ENCODE measurements around the gene MAP7D3.
"Not testable (repeated sequence)": the region's sequence is repeated elsewhere in the genome, so short reads cannot be mapped to it uniquely, and the experiment has no call there.

MAP7D3 gene

DNA sequence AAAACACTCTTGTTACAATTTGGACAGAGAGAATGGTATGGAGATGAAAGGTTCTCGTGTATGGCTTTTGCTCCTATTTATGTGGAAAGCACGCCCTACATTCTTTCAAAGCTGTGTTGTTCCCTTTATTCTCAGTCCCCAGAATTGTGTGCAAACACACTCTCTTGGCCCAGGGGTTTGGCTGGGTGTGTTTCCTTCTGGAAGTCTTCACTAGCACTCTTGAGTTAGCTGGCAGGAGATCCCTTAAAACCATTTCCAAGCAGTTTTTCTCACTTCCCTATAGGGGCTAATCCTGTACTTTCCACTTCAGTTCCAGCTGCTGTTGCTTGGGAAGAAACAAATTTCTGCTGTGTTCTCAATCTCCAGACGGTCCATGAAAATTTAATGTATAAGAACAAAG, 68.8 kb downstream of the MAP7D3 start:
- no peak for DNase-seq (ENCODE audit: low read depth)

DNA sequence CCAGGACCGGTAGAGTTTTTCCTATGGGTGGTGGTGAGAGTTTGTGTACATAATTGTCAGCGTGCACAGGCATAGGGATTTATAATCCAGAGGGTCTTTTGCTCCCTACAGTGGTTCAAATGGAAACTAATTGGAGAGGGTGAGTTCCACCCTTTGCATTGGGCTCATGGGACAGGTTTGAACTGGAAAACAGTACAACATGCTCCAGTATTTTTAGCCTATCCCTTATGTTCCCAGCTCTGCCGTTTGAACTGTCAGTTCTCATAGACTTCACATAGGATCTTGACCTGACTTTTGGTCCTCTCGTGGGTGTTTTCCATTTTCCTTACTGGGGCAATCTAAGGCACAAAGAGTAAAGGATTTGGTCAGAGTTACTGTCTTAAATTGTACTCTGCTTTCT, 72.1 kb downstream of the MAP7D3 start:
- no peak for DNase-seq (ENCODE audit: low read depth)

- no peak for DNase-seq (ENCODE audit: low read depth)
Observed at GRCh38 chrX:136176399-136176825, 74.8 kb downstream of the MAP7D3 start.

DNA sequence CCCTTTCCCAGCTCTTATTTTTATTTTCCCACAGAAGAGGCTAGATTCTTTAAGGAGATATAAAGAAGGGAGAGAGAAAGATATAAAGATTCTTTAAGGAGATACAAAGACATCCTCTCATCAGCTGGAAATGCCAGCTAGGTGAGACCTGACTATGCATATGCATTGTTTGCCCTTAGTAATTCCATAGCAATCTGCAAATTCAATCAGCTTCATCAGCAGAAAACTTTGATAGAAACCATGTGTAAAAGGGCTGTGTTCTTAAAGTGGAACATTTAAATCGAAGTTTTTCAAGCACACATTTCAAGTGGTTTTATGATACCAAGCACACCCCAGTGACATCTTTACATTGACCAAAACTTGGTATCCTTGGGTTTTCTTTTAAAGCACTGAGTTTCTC, 79.8 kb downstream of the MAP7D3 start:
- no peak for DNase-seq (ENCODE audit: low read depth)

GRCh38 chrX:136170139-136170800, 80.9 kb downstream of the MAP7D3 start:
- DNase-seq (ENCODE audit: low read depth), result no peak

- DNase-seq (ENCODE audit: low read depth), result no peak
Observed at GRCh38 chrX:136168929-136169735, 82.1 kb downstream of the MAP7D3 start.

DNA sequence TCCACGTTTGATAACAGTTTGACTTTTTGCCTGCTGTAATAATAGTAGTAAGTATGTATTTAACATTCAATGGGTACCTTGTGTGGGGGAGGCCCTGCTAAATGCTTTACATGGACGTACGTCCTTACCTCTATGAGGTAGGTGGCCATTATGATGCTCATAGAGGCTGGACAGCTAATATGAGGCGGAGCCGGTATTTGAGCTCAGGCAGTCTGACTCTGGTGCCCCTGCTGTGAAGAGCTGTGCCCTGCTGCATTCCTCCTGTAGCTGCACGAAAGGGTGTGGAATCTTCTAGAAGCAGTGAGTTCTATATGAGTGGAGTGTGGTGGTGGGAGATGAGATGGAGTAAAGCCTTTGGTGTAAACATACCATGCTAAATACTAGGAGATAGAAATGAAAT, 83.2 kb downstream of the MAP7D3 start:
- DNase-seq (ENCODE audit: low read depth), result not testable (repeated sequence)

DNA sequence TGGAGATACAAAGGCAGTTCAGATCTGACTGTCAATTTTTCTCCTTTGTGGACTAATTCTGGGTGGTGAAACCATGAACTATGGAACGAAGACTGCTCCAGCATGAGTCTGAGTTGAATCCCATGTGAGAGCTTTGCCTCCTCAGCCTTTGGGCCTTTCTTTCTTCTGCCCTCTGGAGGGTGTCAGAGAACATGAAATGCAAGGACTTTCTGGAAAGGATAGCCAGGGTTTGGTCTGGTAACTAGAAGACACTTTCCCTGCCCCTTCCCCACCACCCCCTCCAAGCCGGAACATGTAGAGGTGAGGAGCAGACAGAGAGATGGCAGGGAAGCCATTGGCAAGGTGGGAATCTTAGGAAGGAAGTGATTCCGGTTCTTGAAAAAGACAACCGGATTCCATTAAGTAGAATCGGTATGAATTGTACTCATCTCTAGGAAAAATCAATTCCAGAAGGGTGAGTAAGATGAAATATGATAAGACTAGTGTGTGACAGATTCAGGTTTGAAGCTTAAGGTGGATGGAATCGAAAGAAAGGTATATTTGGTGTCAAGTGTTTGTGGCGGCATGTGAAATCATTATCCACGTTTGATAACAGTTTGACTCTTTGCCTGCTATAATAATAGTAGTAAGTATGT, 84.9 kb downstream of the MAP7D3 start:
- no peak for DNase-seq (ENCODE audit: low read depth)

DNA sequence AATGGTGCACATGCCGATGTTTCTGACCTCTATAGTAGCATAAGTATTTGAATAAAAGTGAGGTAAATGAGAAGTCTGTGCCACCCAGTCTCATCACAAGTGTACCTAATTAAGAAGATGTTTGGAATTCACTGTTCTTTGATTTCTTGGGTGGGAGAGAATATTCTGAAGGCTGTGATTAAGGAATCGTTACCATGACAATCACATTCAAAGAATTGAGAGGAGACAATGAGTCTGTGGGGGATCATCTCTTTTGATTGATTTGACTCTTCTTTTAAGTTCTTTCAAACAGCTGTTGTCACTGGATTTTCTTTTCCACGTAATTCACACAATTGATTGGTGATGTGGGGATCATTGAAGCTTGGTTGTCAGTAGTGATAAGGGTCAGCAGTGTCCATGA, 85.8 kb downstream of the MAP7D3 start:
- DNase-seq (ENCODE audit: low read depth), result no peak

- no peak for DNase-seq (ENCODE audit: low read depth)
Observed at GRCh38 chrX:136163689-136164088, 87.5 kb downstream of the MAP7D3 start.

All from activated T-helper 9 cell treated with anti-CD3 and anti-CD28 coated beads, Interleukin-2, amount 50 U/mL, for 16 hours (primary cell).